Measurements from ENCODE around the gene NWD2. TPM values are rescaled to one million over a fixed set of nuclear protein-coding genes. Genes with fewer than 3 reads are reported as not detected.

Gene NWD2
- total RNA-seq, 1 experiment from 2014 or later: not detected

DNA sequence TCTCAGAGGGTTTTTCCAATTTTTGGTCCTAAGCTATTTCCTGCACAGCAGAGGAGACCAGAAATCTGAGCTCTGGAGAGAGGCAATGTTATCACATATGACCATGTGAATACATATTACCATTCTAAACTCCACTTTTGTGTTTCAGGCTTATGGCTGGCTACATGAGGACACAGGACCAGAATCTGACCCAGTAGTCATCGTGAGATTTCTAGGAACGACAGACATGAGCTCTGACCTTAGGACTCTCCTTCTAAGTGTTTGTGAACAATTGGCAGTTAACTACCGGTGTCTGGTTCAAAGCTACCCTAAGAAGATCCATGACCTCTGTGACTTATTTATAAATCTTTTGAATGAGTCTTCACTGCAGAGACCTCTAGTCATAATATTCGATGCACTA lies 198.6 kb downstream of the NWD2 start:
- Histone ChIP-seq H4K91ac (ENCODE audit: insufficient read length, low read depth, low read length) (no peak overlapping the region), H2AFZ (ENCODE audit: low read length) (no peak overlapping the region), H2BK120ac (ENCODE audit: low read depth, low read length, poor library complexity, severe bottlenecking) (no peak overlapping the region), H3K4ac (ENCODE audit: low read depth, low read length) (no peak overlapping the region), H3K79me2 (ENCODE audit: insufficient read depth, low read length) (no peaks in the 10 kb centered on the region), H4K8ac (replicated peaks; ENCODE audit: insufficient read length, low read depth, low read length) (no peak overlapping the region), H3K79me1 (ENCODE audit: insufficient read depth, low read depth, low read length, poor library complexity, severe bottlenecking) (no peaks in the 10 kb centered on the region), H3K9me3 (ENCODE audit: control insufficient read depth, low read depth, low read length) (no peaks in the 10 kb centered on the region), H3K18ac (ENCODE audit: insufficient read length, low read depth, low read length) (no peak overlapping the region), H3K23ac (ENCODE audit: insufficient read length, low read depth, low read length) (no peak overlapping the region), H2BK20ac (ENCODE audit: low read depth, low read length, poor library complexity, severe bottlenecking) (no peak overlapping the region), H3K23me2 (ENCODE audit: insufficient read length, low read depth, low read length, poor library complexity, severe bottlenecking) (no peaks in the 10 kb centered on the region), H3K27me3 (ENCODE audit: insufficient read depth, low read length) (0 out of 2 replicates have a peak, but pooled peaks cover 2% of the 10 kb centered on the region), H2BK15ac (ENCODE audit: low read depth, low read length) (no peak overlapping the region), H3K4me2 (ENCODE audit: insufficient read depth, insufficient read length, low read length) (no peak overlapping the region), H2AK5ac (ENCODE audit: insufficient read length, low read length) (no peak overlapping the region), H4K5ac (ENCODE audit: insufficient read length, low read depth, low read length) (no peak overlapping the region), H2BK5ac (ENCODE audit: insufficient read length, low read length) (no peak overlapping the region), H3K9ac (ENCODE audit: extremely low read depth, insufficient read length, low read length) (no peak overlapping the region), H3K27ac (ENCODE audit: insufficient read length, low read depth, low read length) (no peak overlapping the region), H3T11ph (ENCODE audit: low read length) (no peak overlapping the region), H4K20me1 (ENCODE audit: control insufficient read depth, insufficient read depth, insufficient read length) (no peaks in the 10 kb centered on the region), H2BK12ac (ENCODE audit: insufficient read length, low read depth, low read length) (no peak overlapping the region), H3K4me1 (ENCODE audit: insufficient read depth, low read length) (no peaks in the 10 kb centered on the region), H3K14ac (ENCODE audit: insufficient read depth, low read length) (no peak overlapping the region), H3K56ac (ENCODE audit: insufficient read length, low read depth, low read length) (no peak overlapping the region)
- Mint-ChIP-seq H3K9me3 (no peaks in the 10 kb centered on the region), H3K36me3 (ENCODE audit: insufficient read depth in 1 of 3, low read depth in 3 of 3) (no peaks in the 10 kb centered on the region), H3K4me1 (no peaks in the 10 kb centered on the region), H3K27me3 (ENCODE audit: low read depth) (peaks cover 13% of the 10 kb centered on the region), H3K27ac (no peak overlapping the region), H3K4me3 (no peak overlapping the region)
- no CpG with 5 or more reads among the region's 4 CpGs for WGBS (ENCODE audit: extremely low coverage, insufficient read length, low lambda C conversion rate)
- no peak for DNase-seq
- TF ChIP-seq, protein P1, sequence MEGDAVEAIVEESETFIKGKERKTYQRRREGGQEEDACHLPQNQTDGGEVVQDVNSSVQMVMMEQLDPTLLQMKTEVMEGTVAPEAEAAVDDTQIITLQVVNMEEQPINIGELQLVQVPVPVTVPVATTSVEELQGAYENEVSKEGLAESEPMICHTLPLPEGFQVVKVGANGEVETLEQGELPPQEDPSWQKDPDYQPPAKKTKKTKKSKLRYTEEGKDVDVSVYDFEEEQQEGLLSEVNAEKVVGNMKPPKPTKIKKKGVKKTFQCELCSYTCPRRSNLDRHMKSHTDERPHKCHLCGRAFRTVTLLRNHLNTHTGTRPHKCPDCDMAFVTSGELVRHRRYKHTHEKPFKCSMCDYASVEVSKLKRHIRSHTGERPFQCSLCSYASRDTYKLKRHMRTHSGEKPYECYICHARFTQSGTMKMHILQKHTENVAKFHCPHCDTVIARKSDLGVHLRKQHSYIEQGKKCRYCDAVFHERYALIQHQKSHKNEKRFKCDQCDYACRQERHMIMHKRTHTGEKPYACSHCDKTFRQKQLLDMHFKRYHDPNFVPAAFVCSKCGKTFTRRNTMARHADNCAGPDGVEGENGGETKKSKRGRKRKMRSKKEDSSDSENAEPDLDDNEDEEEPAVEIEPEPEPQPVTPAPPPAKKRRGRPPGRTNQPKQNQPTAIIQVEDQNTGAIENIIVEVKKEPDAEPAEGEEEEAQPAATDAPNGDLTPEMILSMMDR (conservative IDR thresholded peaks at IDR 0.05): no peak

Data from H9 (cell line).